HepG2 (cell line): ENCODE data around the gene FGA. TPM values are rescaled to one million over a fixed set of nuclear protein-coding genes. Genes with fewer than 3 reads are reported as not detected.

Source experiments
- DRAP1 ChIP-seq: IDR thresholded peaks from 2 replicates; pipeline ENCODE4 v1.6.1; 2016; ENCODE audit warnings: missing genetic modification reagents, missing compliant biosample characterization
- FOXP1 ChIP-seq, 2 experiments: fragments of 450-650 bp in 1 of 2; IDR thresholded peaks; 2 replicates each; pipeline ENCODE4 v1.6.1; 2017 to 2018; ENCODE audit warnings: antibody characterized with exemption in 1 of 2
- GPN1 ChIP-seq: sonication (generic); formaldehyde crosslinking; IDR thresholded peaks from 2 replicates; pipeline ENCODE4 v1.5.1; 2020; ENCODE audit warnings: missing genetic modification reagents, borderline replicate concordance
- HNF1B ChIP-seq: sonication (generic); formaldehyde crosslinking; IDR thresholded peaks from 2 replicates; pipeline ENCODE4 v1.5.1; 2020; ENCODE audit warnings: mild to moderate bottlenecking, moderate library complexity, missing genetic modification reagents
- IRF1 ChIP-seq: sonication (generic); formaldehyde crosslinking; IDR thresholded peaks from 2 replicates; pipeline ENCODE4 v1.4.0; 2020; ENCODE audit warnings: low read depth, mild to moderate bottlenecking, missing genetic modification reagents
- MXD4 ChIP-seq: IDR thresholded peaks from 2 replicates; pipeline ENCODE4 v1.6.1; 2016; ENCODE audit warnings: mild to moderate bottlenecking, missing biosample characterization, missing genetic modification reagents
- NFATC3 ChIP-seq: sonication (generic); formaldehyde crosslinking; IDR thresholded peaks from 2 replicates; pipeline ENCODE4 v1.5.1; 2020; ENCODE audit warnings: mild to moderate bottlenecking, missing genetic modification reagents
- NR2F1 ChIP-seq, 2 experiments: fragments of 450-650 bp in 1 of 2; formaldehyde crosslinking in 1 of 2; IDR thresholded peaks; 2 replicates each; pipeline versions ENCODE4 v1.5.0 to v1.6.1; 2016 to 2020; ENCODE audit warnings: mild to moderate bottlenecking in 1 of 2, missing compliant biosample characterization in 1 of 2, missing genetic modification reagents in 1 of 2, moderate library complexity in 1 of 2
- PBX2 ChIP-seq: IDR thresholded peaks from 2 replicates; pipeline ENCODE4 v1.6.1; 2016; ENCODE audit warnings: control low read depth
- PHF5A ChIP-seq: IDR thresholded peaks from one replicate; pipeline ENCODE4 v1.6.1; 2018; ENCODE audit warnings: low read depth, missing genetic modification reagents; ENCODE audit not compliant: unreplicated experiment
- PLRG1 ChIP-seq: fragments of 450-650 bp; conservative IDR thresholded peaks from 2 replicates; pipeline ENCODE4 v1.6.1; 2016
- TMF1 ChIP-seq: sonication (generic); formaldehyde crosslinking; IDR thresholded peaks from 2 replicates; pipeline ENCODE4 v1.8.1; 2022; ENCODE audit warnings: low read depth, missing genetic modification reagents
- ZBTB26 ChIP-seq: IDR thresholded peaks from 2 replicates; pipeline ENCODE4 v1.6.1; 2016; ENCODE audit warnings: missing compliant biosample characterization, missing genetic modification reagents, borderline replicate concordance
- ZFYVE20 ChIP-seq: sonication (generic); formaldehyde crosslinking; IDR thresholded peaks from 2 replicates; pipeline ENCODE4 v1.8.0; 2023; ENCODE audit warnings: low read depth, mild to moderate bottlenecking, moderate library complexity, missing genetic modification reagents, borderline replicate concordance
- ZGPAT ChIP-seq: IDR thresholded peaks from 2 replicates; pipeline ENCODE4 v1.6.1; 2016; ENCODE audit warnings: mild to moderate bottlenecking
- ZNF749 ChIP-seq: sonication (generic); formaldehyde crosslinking; IDR thresholded peaks from 2 replicates; pipeline ENCODE4 v1.8.0; 2022; ENCODE audit warnings: mild to moderate bottlenecking, missing genetic modification reagents, moderate library complexity, borderline replicate concordance
- polyA plus RNA-seq, 8 experiments: library from polyadenylated mRNA; depleted of rRNA in 3 of 8; stranded (reverse) in 7 of 8; unstranded in 1 of 8; fragments of >200 nt; fragmentation: Illumina TruSeq in 4 of 8; extraction: Trizol in 4 of 8; gene quantifications; 2 replicates each; pipeline versions ENCODE4 v1.2.1 to v1.2.3, GENCODE V29; 2011 to 2016; ENCODE audit warnings: low read depth in 4 of 8, missing spikeins in 1 of 8, mixed read lengths in 1 of 8; ENCODE audit not compliant: insufficient read depth in 1 of 8
- total RNA-seq, 5 experiments: library from RNA; depleted of rRNA; stranded (reverse); fragments of >200 nt; fragmentation: Illumina TruSeq; extraction: Trizol; gene quantifications; 2 replicates each; pipeline ENCODE4 v1.2.3, GENCODE V29; 2016; ENCODE audit warnings: low read depth in 1 of 5

The FGA gene
- total and polyA plus RNA-seq, 2 of the 13 experiments (the other 11 are each of a cell fraction or from before 2014, with no cell fraction given) = 640 to 1,523 TPM

- TF ChIP-seq ZFYVE20 (CRISPR knock-in tag) (no peak), ZNF749 (peak; percentile 47; the same call in 1 of the 2 replicates), NR2F1 (CRISPR knock-in tag; IDR thresholded peaks at IDR 0.05) (peak; percentile 67 to 77; a peak in 3 of 4 replicates), PBX2 (peak; percentile 59; the same call in 1 of the 2 replicates), PHF5A (no peak), NFATC3 (CRISPR knock-in tag) (no peak), PLRG1 (no peak), FOXP1 (IDR thresholded peaks at IDR 0.05) (peak; percentile 53; the same call in 1 of the 2 replicates), FOXP1 (CRISPR knock-in tag; IDR thresholded peaks at IDR 0.05) (peak; percentile 98), HNF1B (CRISPR knock-in tag) (peak; percentile 97), DRAP1 (CRISPR knock-in tag) (peak; percentile 84), ZGPAT (CRISPR knock-in tag) (peak; percentile 83), ZBTB26 (CRISPR knock-in tag) (no peak), TMF1 (CRISPR knock-in tag) (peak; percentile 62; the same call in 1 of the 2 replicates), GPN1 (CRISPR knock-in tag) (no peak), IRF1 (no peak), MXD4 (peak; percentile 49; the same call in 1 of the 2 replicates)
These were observed 30.8 kb downstream of the FGA start (continued) for GRCh38 chr4:154559494-154560418.
